CD4-positive, CD25-positive, alpha-beta regulatory T cell (primary cell): Measurements from ENCODE around the gene UBR4. TPM values are rescaled to one million over a fixed set of nuclear protein-coding genes. Genes with fewer than 3 reads are reported as not detected.

Experiments
- ATAC-seq, 2 donors: fragments of 150-1000 bp; cut with Tn5 transposase; one replicate each; pipeline ENCODE4 v1.10.0; 2021; ENCODE audit warnings: low read depth in 2 of 2, moderate number of reproducible peaks in 2 of 2, moderate library complexity in 1 of 2
- DNase-seq, 3 donors: peaks; one replicate each; pipeline versions ENCODE4 v3.0.0 to v3.0.0-alpha.2; 2012 to 2022; ENCODE audit warnings: mixed read lengths in 1 of 3
- H3K27ac ChIP-seq: one replicate; pipeline ENCODE4 v1.7.0; 2013; ENCODE audit warnings: mild to moderate bottlenecking, low read length; ENCODE audit not compliant: insufficient read depth, poor library complexity, severe bottlenecking
- H3K27me3 ChIP-seq: one replicate; pipeline ENCODE4 v1.7.0; 2013; ENCODE audit warnings: low read length; ENCODE audit not compliant: control insufficient read depth, insufficient read depth
- H3K36me3 ChIP-seq: one replicate; pipeline ENCODE4 v1.7.0; 2013; ENCODE audit warnings: mild to moderate bottlenecking, low read length, moderate library complexity; ENCODE audit not compliant: control insufficient read depth, insufficient read depth
- H3K4me1 ChIP-seq: 2 replicates; pipeline ENCODE4 v1.7.0; 2013; ENCODE audit warnings: mild to moderate bottlenecking, low read length; ENCODE audit not compliant: insufficient read depth, control insufficient read depth, poor library complexity, severe bottlenecking
- H3K4me3 ChIP-seq: one replicate; pipeline ENCODE4 v1.7.0; 2013; ENCODE audit warnings: low read depth, mild to moderate bottlenecking, low read length, moderate library complexity
- H3K9me3 ChIP-seq, 2 experiments: 1 replicate in 1 of 2; 2 replicates in 1 of 2; pipeline ENCODE4 v1.7.0; 2013; ENCODE audit warnings: low read length in 2 of 2, mild to moderate bottlenecking in 1 of 2, moderate library complexity in 1 of 2; ENCODE audit not compliant: control insufficient read depth in 2 of 2
- H3K27ac Mint-ChIP-seq, 3 donors: one replicate each; pipeline ENCODE4 v1.8.0; 2020 to 2022; ENCODE audit warnings: mild to moderate bottlenecking in 3 of 3, mixed read lengths in 3 of 3, moderate library complexity in 2 of 3
- H3K27me3 Mint-ChIP-seq: one replicate; pipeline ENCODE4 v1.8.0; 2022; ENCODE audit warnings: mild to moderate bottlenecking, mixed read lengths
- H3K36me3 Mint-ChIP-seq: one replicate; pipeline ENCODE4 v1.8.0; 2020; ENCODE audit warnings: mixed read lengths
- H3K4me1 Mint-ChIP-seq, 4 donors: one replicate each; pipeline ENCODE4 v1.8.0; 2020 to 2022; ENCODE audit warnings: mixed read lengths in 4 of 4, mild to moderate bottlenecking in 1 of 4
- H3K4me3 Mint-ChIP-seq, 4 donors: one replicate each; pipeline ENCODE4 v1.8.0; 2020 to 2022; ENCODE audit warnings: mild to moderate bottlenecking in 4 of 4, mixed read lengths in 4 of 4, moderate library complexity in 3 of 4
- H3K9me3 Mint-ChIP-seq, 7 donors: one replicate each; pipeline ENCODE4 v1.8.0; 2020 to 2022; ENCODE audit warnings: mixed read lengths in 7 of 7, mild to moderate bottlenecking in 3 of 7, moderate library complexity in 2 of 7
- polyA plus RNA-seq, 4 donors: library from polyadenylated mRNA; unstranded; fragments of 300-500 nt; fragmentation: Illumina TruSeq; gene quantifications; one replicate each; pipeline ENCODE4 v1.2.3, GENCODE V29; 2021
- total RNA-seq: library from RNA; stranded (reverse); gene quantifications from one replicate; pipeline ENCODE4 v1.2.3, GENCODE V29; 2022

Gene UBR4
- total and polyA plus RNA-seq, 5 donors from 2014 or later = 9.9 to 173 (median 12.4) TPM

DNA sequence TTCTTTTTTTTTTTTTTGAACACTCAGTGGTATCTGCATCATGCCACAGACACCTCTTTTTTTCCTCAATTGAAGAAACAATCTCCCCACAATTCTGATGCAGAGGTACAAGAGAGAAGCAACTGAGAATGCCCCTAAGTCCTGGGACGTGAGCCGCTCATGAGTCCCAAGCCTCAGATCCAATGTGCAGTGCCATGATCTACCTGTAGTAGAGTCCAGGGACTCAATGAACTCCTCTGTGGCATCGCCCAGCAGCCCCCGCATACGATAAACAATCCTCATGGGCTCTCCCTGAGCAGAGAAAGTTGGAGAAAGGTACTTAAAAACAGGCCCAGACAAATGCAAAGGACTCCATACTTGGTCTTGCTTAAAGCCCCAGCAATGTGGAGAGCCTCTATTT lies 113.1 kb downstream of the UBR4 start:
- H3K27ac Mint-ChIP-seq = peak overlapping the region in 1 of 3 donors; percentile 71
- no peak overlapping the region for H3K27ac ChIP-seq
- peaks cover 0 to 4% (median 0%) of the 10 kb centered on the region in 4 donors for H3K4me1 Mint-ChIP-seq
- H3K27me3 ChIP-seq = no peaks in the 10 kb centered on the region
- H3K9me3 ChIP-seq = no peaks in the 10 kb centered on the region
- ATAC-seq = no peak
- DNase-seq = no peak
- peaks cover 72% of the 10 kb centered on the region for H3K36me3 Mint-ChIP-seq
- H3K4me3 ChIP-seq = no peak overlapping the region
- H3K36me3 ChIP-seq = peaks cover 100% of the 10 kb centered on the region
- H3K27me3 Mint-ChIP-seq = no peaks in the 10 kb centered on the region
- no peaks in the 10 kb centered on the region for H3K4me1 ChIP-seq
- no peaks in the 10 kb centered on the region for H3K9me3 Mint-ChIP-seq
- H3K4me3 Mint-ChIP-seq = no peak overlapping the region

GRCh38 chr1:19096036-19096833 lies 113.8 kb downstream of the UBR4 start:
- Histone ChIP-seq H3K36me3 (peaks cover 100% of the 10 kb centered on the region), H3K4me1 (no peaks in the 10 kb centered on the region), H3K27me3 (no peaks in the 10 kb centered on the region), H3K9me3 (no peaks in the 10 kb centered on the region), H3K4me3 (no peak overlapping the region), H3K27ac (no peak overlapping the region)
- Mint-ChIP-seq H3K27me3 (no peaks in the 10 kb centered on the region), H3K4me1 (peaks cover 0 to 4% (median 0%) of the 10 kb centered on the region in 4 donors), H3K27ac (peak overlapping the region in 1 of 3 donors; percentile 72), H3K4me3 (no peak overlapping the region), H3K36me3 (peaks cover 71% of the 10 kb centered on the region), H3K9me3 (no peaks in the 10 kb centered on the region)
- DNase-seq (peak in 2 of 3 donors; percentile 33 to 39), ATAC-seq (no peak)

- no peak overlapping the region for H3K4me3 ChIP-seq
- no peaks in the 10 kb centered on the region for H3K27me3 ChIP-seq
- no peaks in the 10 kb centered on the region for H3K9me3 ChIP-seq
- no peaks in the 10 kb centered on the region for H3K27me3 Mint-ChIP-seq
- peaks cover 68% of the 10 kb centered on the region for H3K36me3 Mint-ChIP-seq
- DNase-seq (no peak), ATAC-seq (no peak)
- H3K36me3 ChIP-seq = peaks cover 98% of the 10 kb centered on the region
- H3K27ac ChIP-seq = no peak overlapping the region
- H3K4me1 ChIP-seq = no peaks in the 10 kb centered on the region
- H3K4me1 Mint-ChIP-seq = peaks cover 0 to 13% (median 5%) of the 10 kb centered on the region in 4 donors
- H3K4me3 Mint-ChIP-seq = no peak overlapping the region
- peak overlapping the region in 2 of 3 donors; percentile 17 to 68 for H3K27ac Mint-ChIP-seq
- no peaks in the 10 kb centered on the region for H3K9me3 Mint-ChIP-seq
Observed at GRCh38 chr1:19091196-19091953, 118.7 kb downstream of the UBR4 start.

- H3K27me3 Mint-ChIP-seq = no peaks in the 10 kb centered on the region
- H3K4me3 Mint-ChIP-seq = no peak overlapping the region
- peaks cover 0 to 13% (median 5%) of the 10 kb centered on the region in 4 donors for H3K4me1 Mint-ChIP-seq
- peaks cover 95% of the 10 kb centered on the region for H3K36me3 ChIP-seq
- H3K9me3 ChIP-seq = no peaks in the 10 kb centered on the region
- no peaks in the 10 kb centered on the region for H3K9me3 Mint-ChIP-seq
- no peak for DNase-seq
- no peaks in the 10 kb centered on the region for H3K4me1 ChIP-seq
- H3K36me3 Mint-ChIP-seq = peaks cover 66% of the 10 kb centered on the region
- no peak for ATAC-seq
- H3K4me3 ChIP-seq = no peak overlapping the region
- peak overlapping the region in 1 of 3 donors; percentile 54 for H3K27ac Mint-ChIP-seq
- no peak overlapping the region for H3K27ac ChIP-seq
- H3K27me3 ChIP-seq = no peaks in the 10 kb centered on the region
Observed at GRCh38 chr1:19089524-19089923, 120.5 kb downstream of the UBR4 start.

DNA sequence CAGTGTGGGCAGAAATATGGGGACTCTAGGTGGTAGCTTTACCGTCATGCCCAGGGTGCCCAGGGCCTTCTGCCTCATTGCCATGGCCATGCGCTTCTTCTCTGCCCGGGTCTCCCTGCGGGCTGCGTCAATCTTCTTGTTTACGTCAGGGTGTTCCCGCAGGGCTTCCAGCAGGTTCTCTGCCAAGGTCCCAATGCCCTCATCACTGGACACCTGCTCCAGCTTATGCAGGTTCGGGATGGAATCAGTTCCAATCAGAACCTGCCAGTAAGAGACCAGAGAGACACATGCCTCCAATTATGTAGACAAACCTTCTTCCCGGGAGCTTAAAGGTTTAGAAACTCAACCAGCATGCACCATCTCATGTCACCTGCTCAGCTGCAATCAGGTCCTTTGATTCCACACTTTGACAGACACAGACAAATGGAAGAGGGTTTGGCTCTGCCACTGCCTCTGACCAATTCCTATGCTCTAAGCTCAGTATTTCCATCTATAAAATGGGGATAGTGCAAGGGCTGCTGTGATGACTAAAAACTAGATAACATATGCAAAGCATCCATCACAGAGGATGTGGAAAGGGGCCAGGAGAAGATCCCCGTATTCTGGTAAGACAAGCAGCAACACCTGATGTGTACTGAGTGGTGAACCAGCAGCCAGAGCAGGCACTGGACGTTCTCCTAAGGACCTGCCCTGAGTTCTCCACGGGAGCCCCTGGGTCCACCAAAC lies 121.2 kb downstream of the UBR4 start:
- H3K36me3 ChIP-seq = peaks cover 95% of the 10 kb centered on the region
- H3K36me3 Mint-ChIP-seq = peaks cover 66% of the 10 kb centered on the region
- H3K27ac Mint-ChIP-seq = peak overlapping the region; percentile 12 to 83 (median 75)
- H3K27ac ChIP-seq = no peak overlapping the region
- no peak overlapping the region for H3K4me3 ChIP-seq
- peaks cover 0 to 13% (median 5%) of the 10 kb centered on the region in 4 donors for H3K4me1 Mint-ChIP-seq
- no peaks in the 10 kb centered on the region for H3K4me1 ChIP-seq
- no peaks in the 10 kb centered on the region for H3K27me3 ChIP-seq
- ATAC-seq (no peak), DNase-seq (no peak)
- no peaks in the 10 kb centered on the region for H3K9me3 Mint-ChIP-seq
- no peaks in the 10 kb centered on the region for H3K9me3 ChIP-seq
- no peaks in the 10 kb centered on the region for H3K27me3 Mint-ChIP-seq
- no peak overlapping the region for H3K4me3 Mint-ChIP-seq

DNA sequence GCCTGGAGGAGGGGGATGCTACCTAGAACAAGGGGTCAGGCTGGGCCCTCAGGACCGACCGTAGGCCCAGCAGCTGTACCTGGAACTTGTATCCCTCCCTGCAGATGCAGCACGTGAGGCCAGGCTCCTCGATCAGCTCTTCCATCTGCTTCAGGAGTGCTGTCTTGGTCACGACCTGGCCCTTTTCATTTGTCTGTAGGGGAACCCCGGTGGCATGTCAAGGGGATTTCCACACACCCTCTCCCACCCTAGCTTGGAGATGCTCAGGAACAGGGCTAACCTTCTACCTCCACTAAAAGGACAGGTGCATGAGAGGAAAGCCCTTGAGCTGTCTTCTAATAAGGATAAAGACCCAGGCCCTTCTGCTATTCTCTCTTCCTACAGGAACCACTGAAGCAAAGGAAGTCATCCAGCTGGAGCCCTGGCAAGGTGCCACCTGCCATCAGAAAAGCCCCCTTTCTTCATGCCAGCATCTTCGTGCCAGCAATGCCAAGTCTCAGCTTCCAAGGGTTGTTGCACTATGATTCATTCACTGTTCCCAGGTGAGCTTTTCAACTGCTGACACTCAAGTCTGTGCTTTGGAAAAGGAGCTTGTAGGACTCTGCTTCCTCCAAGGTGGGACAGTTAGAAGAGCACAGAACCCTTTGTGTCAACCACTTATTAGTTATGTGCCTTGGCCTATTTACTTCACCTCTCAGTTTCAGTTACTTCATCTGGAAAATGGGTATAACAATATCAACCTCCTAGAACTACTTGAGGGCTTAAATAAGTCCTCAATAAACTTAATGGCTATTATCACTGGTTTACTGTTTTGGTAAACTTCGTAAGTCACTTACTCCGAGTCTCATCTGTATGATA lies 122.1 kb downstream of the UBR4 start:
- no peaks in the 10 kb centered on the region for H3K27me3 Mint-ChIP-seq
- no peak for ATAC-seq
- no peak for DNase-seq
- H3K36me3 Mint-ChIP-seq = peaks cover 66% of the 10 kb centered on the region
- no peak overlapping the region for H3K27ac ChIP-seq
- H3K27me3 ChIP-seq = no peaks in the 10 kb centered on the region
- no peaks in the 10 kb centered on the region for H3K9me3 ChIP-seq
- peaks cover 95% of the 10 kb centered on the region for H3K36me3 ChIP-seq
- H3K4me3 Mint-ChIP-seq = no peak overlapping the region
- no peaks in the 10 kb centered on the region for H3K9me3 Mint-ChIP-seq
- no peaks in the 10 kb centered on the region for H3K4me1 ChIP-seq
- peak overlapping the region in 2 of 3 donors; percentile 75 to 83 for H3K27ac Mint-ChIP-seq
- no peak overlapping the region for H3K4me3 ChIP-seq
- peaks cover 0 to 13% (median 5%) of the 10 kb centered on the region in 4 donors for H3K4me1 Mint-ChIP-seq
